HepG2 (cell line): ENCODE results near the gene ADAM19. TPM values are rescaled to one million over a fixed set of nuclear protein-coding genes. Genes with fewer than 3 reads are reported as not detected.

ENCODE experiments used
- ATAC-seq: fragments of 200-7000 bp; cut with Tn5 transposase; 3 replicates; pipeline ENCODE4 v1.9.1; 2020; ENCODE audit warnings: mild to moderate bottlenecking, moderate library complexity
- BruUV-seq: library from RNA; stranded (reverse); fragments of 400-500 nt; replicated peaks from 2 replicates; lab custom pipeline; 2021; lab: Mats Ljungman, UMichigan
- CTCF ChIA-PET: fragments of 300-600 bp; formaldehyde crosslinking; extraction: SDS; loops from one replicate; lab custom pipeline; 2021; ENCODE audit warnings: low total read pairs, inconsistent platforms, low intra/inter-chr PET ratio; lab: Yijun Ruan, JAX
- POLR2A ChIA-PET: fragments of 350-600 bp; sonication (Branson Sonifier 250); formaldehyde crosslinking; loops from one replicate; lab custom pipeline; 2020; ENCODE audit warnings: antibody characterized with exemption, inconsistent platforms; lab: Yijun Ruan, JAX
- DNase-seq: peaks from one replicate; pipeline ENCODE4 v3.0.0-alpha.2; 2015; ENCODE audit warnings: low spot score
- FAIRE-seq: peaks from 3 replicates; lab custom pipeline; 2011; peaks lifted over from hg19 to GRCh38; lab: Jason Lieb, UNC
- H2AFZ ChIP-seq: one replicate; pipeline ENCODE4 v1.6.1; 2011; ENCODE audit warnings: low read length, inconsistent platforms
- H3K27ac ChIP-seq: fragments of 300-600 bp; 3 replicates; pipeline ENCODE4 v1.8.0; 2011; ENCODE audit warnings: mixed run types, mild to moderate bottlenecking, mixed read lengths, low read length, inconsistent platforms; ENCODE audit not compliant: insufficient read depth; ENCODE audit errors: extremely low read length
- H3K27me3 ChIP-seq, 2 experiments: fragments of 200-600 bp in 1 of 2; 2 replicates in 1 of 2; 3 replicates in 1 of 2; pipeline versions ENCODE4 v1.6.0 to v1.8.0; 2011; ENCODE audit warnings: low read length in 2 of 2, mild to moderate bottlenecking in 2 of 2, moderate library complexity in 2 of 2, inconsistent platforms in 1 of 2; ENCODE audit not compliant: insufficient read depth in 2 of 2, control insufficient read depth in 1 of 2
- H3K36me3 ChIP-seq, 2 experiments: fragments of 200-600 bp in 1 of 2; replicated peaks in 1 of 2; 2 replicates in 1 of 2; 3 replicates in 1 of 2; pipeline versions ENCODE4 v1.5.1 to v1.8.0; 2011; ENCODE audit warnings: low read length in 2 of 2, inconsistent platforms in 1 of 2; ENCODE audit not compliant: insufficient read depth in 2 of 2, control insufficient read depth in 1 of 2
- H3K4me1 ChIP-seq: 2 replicates; pipeline ENCODE4 v1.5.1; 2012; ENCODE audit warnings: low read length, inconsistent platforms; ENCODE audit not compliant: insufficient read depth
- H3K4me2 ChIP-seq: 2 replicates; pipeline ENCODE4 v1.6.0; 2011; ENCODE audit warnings: low read depth, low read length, inconsistent platforms
- H3K4me3 ChIP-seq, 3 experiments: fragments of 200-600 bp in 1 of 3; sonication (generic), shearing (Covaris generic) in 1 of 3; replicated peaks in 1 of 3; 2 replicates each; pipeline ENCODE4 v1.5.1; 2011 to 2016; ENCODE audit warnings: low read length in 3 of 3, inconsistent platforms in 2 of 3, low read depth in 2 of 3, mild to moderate bottlenecking in 2 of 3, control low read depth in 1 of 3, mixed read lengths in 1 of 3; ENCODE audit not compliant: insufficient read depth in 1 of 3
- H3K79me2 ChIP-seq: one replicate; pipeline ENCODE4 v1.6.1; 2011; ENCODE audit warnings: low read length, inconsistent platforms; ENCODE audit not compliant: insufficient read depth
- H3K9ac ChIP-seq: 2 replicates; pipeline ENCODE4 v1.6.0; 2011; ENCODE audit warnings: mild to moderate bottlenecking, low read depth, low read length, inconsistent platforms; ENCODE audit not compliant: insufficient read depth
- H3K9me3 ChIP-seq: 2 replicates; pipeline ENCODE4 v1.5.1; 2012; ENCODE audit warnings: mild to moderate bottlenecking, low read length
- H4K20me1 ChIP-seq: 2 replicates; pipeline ENCODE4 v1.6.0; 2011; ENCODE audit warnings: inconsistent platforms, mild to moderate bottlenecking, low read length, moderate library complexity; ENCODE audit not compliant: insufficient read depth
- ARID5B ChIP-seq: IDR thresholded peaks from 2 replicates; pipeline ENCODE4 v1.4.0; 2020; ENCODE audit warnings: mild to moderate bottlenecking, missing genetic modification reagents
- DRAP1 ChIP-seq: IDR thresholded peaks from 2 replicates; pipeline ENCODE4 v1.6.1; 2016; ENCODE audit warnings: missing genetic modification reagents, missing compliant biosample characterization
- IRX3 ChIP-seq: sonication (generic); formaldehyde crosslinking; IDR thresholded peaks from 2 replicates; pipeline ENCODE4 v1.8.1; 2023; ENCODE audit warnings: mild to moderate bottlenecking, low read depth, missing genetic modification reagents, borderline replicate concordance
- JUN ChIP-seq: sonication (generic); formaldehyde crosslinking; IDR thresholded peaks from 2 replicates; pipeline ENCODE4 v1.4.0; 2020; ENCODE audit warnings: mild to moderate bottlenecking, missing genetic modification reagents
- NFAT5 ChIP-seq: sonication (generic); formaldehyde crosslinking; IDR thresholded peaks from 2 replicates; pipeline ENCODE4 v1.4.0; 2020; ENCODE audit warnings: missing genetic modification reagents
- RERE ChIP-seq: IDR thresholded peaks from 2 replicates; pipeline ENCODE4 v1.6.1; 2016; ENCODE audit warnings: low read depth, missing genetic modification reagents, missing compliant biosample characterization
- ZBTB8A ChIP-seq: sonication (generic); formaldehyde crosslinking; IDR thresholded peaks from 2 replicates; pipeline ENCODE4 v1.4.0; 2020; ENCODE audit warnings: mild to moderate bottlenecking, low read depth, missing genetic modification reagents, borderline replicate concordance
- ZNF30 ChIP-seq: sonication (generic); formaldehyde crosslinking; IDR thresholded peaks from 2 replicates; pipeline ENCODE4 v1.5.0; 2020; ENCODE audit warnings: mild to moderate bottlenecking, missing genetic modification reagents
- ZNF782 ChIP-seq: sonication (generic); formaldehyde crosslinking; IDR thresholded peaks from 2 replicates; pipeline ENCODE4 v1.4.0; 2020; ENCODE audit warnings: missing genetic modification reagents, mild to moderate bottlenecking, borderline replicate concordance
- WGBS: methylation state at CpG from one replicate; pipeline ENCODE4 v1.1.6; 2017; ENCODE audit warnings: low lambda C conversion rate; 5-methylcytosine and 5-hydroxymethylcytosine counted together
- in situ Hi-C: cut with HindIII; loops from 2 replicates; pipeline ENCODE4 v1.10.0; 2017; ENCODE audit warnings: low pct_unique_long_range_greater_than_20kb; ENCODE audit not compliant: extremely low pct_ligation_motif_present
- intact Hi-C: fragments of 100-400 bp; cut with micrococcal nuclease; formaldehyde crosslinking; loops from one replicate; pipeline ENCODE4 v1.10.0; 2022; ENCODE audit not compliant: unreplicated experiment
- polyA plus RNA-seq, 8 experiments: library from polyadenylated mRNA; depleted of rRNA in 3 of 8; stranded (reverse) in 7 of 8; unstranded in 1 of 8; fragments of >200 nt; fragmentation: Illumina TruSeq in 4 of 8; extraction: Trizol in 4 of 8; gene quantifications; 2 replicates each; pipeline versions ENCODE4 v1.2.1 to v1.2.3, GENCODE V29; 2011 to 2016; ENCODE audit warnings: low read depth in 4 of 8, missing spikeins in 1 of 8, mixed read lengths in 1 of 8; ENCODE audit not compliant: insufficient read depth in 1 of 8
- total RNA-seq, 5 experiments: library from RNA; depleted of rRNA; stranded (reverse); fragments of >200 nt; fragmentation: Illumina TruSeq; extraction: Trizol; gene quantifications; 2 replicates each; pipeline ENCODE4 v1.2.3, GENCODE V29; 2016; ENCODE audit warnings: low read depth in 1 of 5

The ADAM19 gene
- total and polyA plus RNA-seq, 2 of the 13 experiments (the other 11 are each of a cell fraction or from before 2014, with no cell fraction given), result 0.38 to 0.74 TPM

GRCh38 chr5:157544623-157544989 lies 31.0 kb downstream of the ADAM19 start:
- CTCF ChIA-PET, result no interaction called here
- Histone ChIP-seq H3K27ac (no peak overlapping the region), H3K36me3 (no peaks in the 10 kb centered on the region), H3K9ac (no peak overlapping the region), H2AFZ (no peak overlapping the region), H3K4me2 (no peak overlapping the region), H3K9me3 (no peaks in the 10 kb centered on the region), H3K79me2 (no peaks in the 10 kb centered on the region), H3K27me3 (peaks cover 0 to 1% of the 10 kb centered on the region in 2 experiments; a peak in 1 of 5 replicates), H3K4me1 (0 out of 2 replicates have a peak, but pooled peaks cover 11% of the 10 kb centered on the region), H3K4me3 (no peak overlapping the region), H4K20me1 (no peaks in the 10 kb centered on the region)
- BruUV-seq, result no TSS peak
- DNase-seq (no peak), ATAC-seq (no peak), FAIRE-seq (no peak)
- POLR2A ChIA-PET, result no interaction called here
- intact Hi-C loops, result no loop called here
- WGBS, result 49% methylated on average over 7 of the region's 7 CpGs
- in situ Hi-C loops, result no loop called here
- no peak for TF ChIP-seq DRAP1 (CRISPR knock-in tag)
- TF ChIP-seq ZNF782 (CRISPR knock-in tag), result no peak
- TF ChIP-seq RERE (CRISPR knock-in tag), result no peak
- no peak for TF ChIP-seq NFAT5
- TF ChIP-seq ARID5B (CRISPR knock-in tag), result no peak
- no peak for TF ChIP-seq IRX3
- TF ChIP-seq JUN (CRISPR knock-in tag), result no peak
- TF ChIP-seq ZNF30 (CRISPR knock-in tag), result no peak
- TF ChIP-seq ZBTB8A (CRISPR knock-in tag), result no peak
